Panc1 (cell line): ENCODE results near the gene GAPVD1. TPM values are rescaled to one million over a fixed set of nuclear protein-coding genes. Genes with fewer than 3 reads are reported as not detected.

ENCODE experiments used
- ATAC-seq: fragments of 200-7000 bp; cut with Tn5 transposase; 2 replicates; pipeline ENCODE4 v1.9.1; 2020; ENCODE audit warnings: mild to moderate bottlenecking, moderate library complexity
- BruUV-seq: library from RNA; stranded (reverse); fragments of 400-500 nt; replicated peaks from 2 replicates; lab custom pipeline; 2021; lab: Mats Ljungman, UMichigan
- CTCF ChIA-PET: fragments of 300-600 bp; sonication (Branson Sonifier 250); formaldehyde crosslinking; loops from one replicate; lab custom pipeline; 2022; ENCODE audit warnings: antibody characterized with exemption; lab: Charles Lee
- POLR2A ChIA-PET: fragments of 300-600 bp; sonication (Branson Sonifier 250); formaldehyde crosslinking; loops from one replicate; lab custom pipeline; 2022; ENCODE audit warnings: antibody characterized with exemption; lab: Charles Lee
- DNase-seq: peaks from one replicate; pipeline ENCODE4 v3.0.0-alpha.2; 2010; ENCODE audit warnings: low read depth, low spot score
- H3K27ac ChIP-seq: 2 replicates; pipeline ENCODE4 v1.5.1; 2011; ENCODE audit warnings: mild to moderate bottlenecking, low read length, inconsistent platforms
- H3K27me3 ChIP-seq: fragments of 200-500 bp; sonication (Bioruptor generic); 2 replicates; pipeline ENCODE4 v1.6.0; 2014; ENCODE audit warnings: low read length, inconsistent platforms; ENCODE audit not compliant: control insufficient read depth, insufficient read depth
- H3K36me3 ChIP-seq: fragments of 200-500 bp; sonication (Bioruptor generic); 2 replicates; pipeline ENCODE4 v1.5.1; 2014; ENCODE audit warnings: inconsistent platforms, mild to moderate bottlenecking, low read length, moderate library complexity; ENCODE audit not compliant: control insufficient read depth, insufficient read depth
- H3K4me1 ChIP-seq: 2 replicates; pipeline ENCODE4 v1.5.1; 2011; ENCODE audit warnings: inconsistent platforms, mild to moderate bottlenecking, low read length, moderate library complexity; ENCODE audit not compliant: control insufficient read depth, insufficient read depth
- H3K4me3 ChIP-seq, 2 experiments: 2 replicates each; pipeline ENCODE4 v1.5.1; 2011 to 2012; ENCODE audit warnings: low read depth in 2 of 2, low read length in 2 of 2, mild to moderate bottlenecking in 2 of 2, inconsistent platforms in 1 of 2, moderate library complexity in 1 of 2
- H3K9me3 ChIP-seq: fragments of 200-500 bp; sonication (Bioruptor generic); 2 replicates; pipeline ENCODE4 v1.5.1; 2014; ENCODE audit warnings: low read depth, mild to moderate bottlenecking, inconsistent platforms, low read length, moderate library complexity; ENCODE audit not compliant: control insufficient read depth, insufficient read depth
- POLR2AphosphoS5 ChIP-seq: IDR thresholded peaks from 2 replicates; pipeline ENCODE4 v1.6.1; 2012; ENCODE audit warnings: mild to moderate bottlenecking, low read depth, low read length, moderate library complexity
- SIN3A ChIP-seq: IDR thresholded peaks from 2 replicates; pipeline ENCODE4 v1.6.1; 2012; ENCODE audit warnings: low read depth, mild to moderate bottlenecking, low read length, moderate library complexity, borderline replicate concordance; ENCODE audit not compliant: insufficient read depth
- TCF7L2 ChIP-seq: IDR thresholded peaks from 2 replicates; pipeline ENCODE4 v1.6.1; 2011; ENCODE audit warnings: mild to moderate bottlenecking, low read depth, low read length, inconsistent platforms
- in situ Hi-C: cut with HindIII; loops from 2 replicates; pipeline ENCODE4 v1.10.0; 2016; ENCODE audit warnings: low sequenced_read_pairs, low pct_unique_long_range_greater_than_20kb
- intact Hi-C: fragments of 100-400 bp; cut with micrococcal nuclease; formaldehyde crosslinking; loops from one replicate; pipeline ENCODE4 v1.10.0; 2022; ENCODE audit not compliant: unreplicated experiment
- total RNA-seq: library from RNA; stranded (reverse); gene quantifications from one replicate; pipeline ENCODE4 v1.2.1, GENCODE V29; 2021; ENCODE audit not compliant: unreplicated experiment
- TF ChIP-seq, protein P1 (sequence below), 2 experiments: IDR thresholded peaks; 2 replicates each; pipeline ENCODE4 v1.6.1; 2011 to 2012; ENCODE audit warnings: low read depth in 2 of 2, control low read depth in 1 of 2, low read length in 1 of 2, mild to moderate bottlenecking in 1 of 2, moderate library complexity in 1 of 2; ENCODE audit not compliant: insufficient read depth in 1 of 2
- TF ChIP-seq, protein P2 (sequence below): fragments of 450-650 bp; IDR thresholded peaks from 2 replicates; pipeline ENCODE4 v1.5.1; 2017; ENCODE audit warnings: mild to moderate bottlenecking

Gene GAPVD1
- total RNA-seq, 1 experiment from 2014 or later = 48.6 TPM

DNA sequence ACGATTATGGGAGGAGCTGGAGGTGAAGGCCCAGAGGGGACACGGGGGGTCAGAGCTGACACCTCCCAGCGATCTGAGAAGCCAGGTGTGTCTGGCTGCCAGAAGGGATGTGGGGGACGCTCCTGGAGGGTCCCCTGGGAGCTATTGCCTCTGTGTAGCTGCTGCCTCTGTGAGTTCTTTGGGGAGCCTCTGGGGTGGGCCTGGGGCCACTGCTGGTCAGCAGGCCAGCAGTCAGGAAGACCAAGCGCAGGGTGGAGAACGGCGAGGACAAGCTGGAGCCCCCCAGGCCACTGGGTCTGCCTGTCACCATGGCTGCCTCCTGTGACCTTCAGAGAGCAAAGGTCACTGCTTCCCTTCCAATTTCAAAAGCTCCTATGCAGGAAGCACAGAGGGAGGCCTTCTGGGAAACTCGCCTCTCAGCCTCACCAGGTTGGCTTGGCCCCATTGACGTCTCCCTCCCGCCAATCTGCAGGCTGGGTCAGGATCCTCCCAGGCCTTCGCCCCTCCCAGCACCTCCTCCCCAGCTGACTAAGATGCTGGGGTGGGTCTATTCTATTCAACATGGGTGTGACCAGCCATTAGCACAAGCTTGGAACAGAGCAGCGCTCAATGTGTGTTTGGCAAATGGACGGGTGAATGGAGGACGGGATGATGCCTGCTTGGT lies 126.4 kb downstream of the GAPVD1 start:
- in situ Hi-C loops (no loop called here), intact Hi-C loops (no loop called here)
- BruUV-seq = no TSS peak
- Histone ChIP-seq H3K9me3 (no peaks in the 10 kb centered on the region), H3K36me3 (no peaks in the 10 kb centered on the region), H3K4me1 (no peaks in the 10 kb centered on the region), H3K27me3 (no peaks in the 10 kb centered on the region), H3K27ac (no peak overlapping the region), H3K4me3 (no peak overlapping the region)
- TF ChIP-seq POLR2AphosphoS5 = no peak
- TF ChIP-seq, protein P1, sequence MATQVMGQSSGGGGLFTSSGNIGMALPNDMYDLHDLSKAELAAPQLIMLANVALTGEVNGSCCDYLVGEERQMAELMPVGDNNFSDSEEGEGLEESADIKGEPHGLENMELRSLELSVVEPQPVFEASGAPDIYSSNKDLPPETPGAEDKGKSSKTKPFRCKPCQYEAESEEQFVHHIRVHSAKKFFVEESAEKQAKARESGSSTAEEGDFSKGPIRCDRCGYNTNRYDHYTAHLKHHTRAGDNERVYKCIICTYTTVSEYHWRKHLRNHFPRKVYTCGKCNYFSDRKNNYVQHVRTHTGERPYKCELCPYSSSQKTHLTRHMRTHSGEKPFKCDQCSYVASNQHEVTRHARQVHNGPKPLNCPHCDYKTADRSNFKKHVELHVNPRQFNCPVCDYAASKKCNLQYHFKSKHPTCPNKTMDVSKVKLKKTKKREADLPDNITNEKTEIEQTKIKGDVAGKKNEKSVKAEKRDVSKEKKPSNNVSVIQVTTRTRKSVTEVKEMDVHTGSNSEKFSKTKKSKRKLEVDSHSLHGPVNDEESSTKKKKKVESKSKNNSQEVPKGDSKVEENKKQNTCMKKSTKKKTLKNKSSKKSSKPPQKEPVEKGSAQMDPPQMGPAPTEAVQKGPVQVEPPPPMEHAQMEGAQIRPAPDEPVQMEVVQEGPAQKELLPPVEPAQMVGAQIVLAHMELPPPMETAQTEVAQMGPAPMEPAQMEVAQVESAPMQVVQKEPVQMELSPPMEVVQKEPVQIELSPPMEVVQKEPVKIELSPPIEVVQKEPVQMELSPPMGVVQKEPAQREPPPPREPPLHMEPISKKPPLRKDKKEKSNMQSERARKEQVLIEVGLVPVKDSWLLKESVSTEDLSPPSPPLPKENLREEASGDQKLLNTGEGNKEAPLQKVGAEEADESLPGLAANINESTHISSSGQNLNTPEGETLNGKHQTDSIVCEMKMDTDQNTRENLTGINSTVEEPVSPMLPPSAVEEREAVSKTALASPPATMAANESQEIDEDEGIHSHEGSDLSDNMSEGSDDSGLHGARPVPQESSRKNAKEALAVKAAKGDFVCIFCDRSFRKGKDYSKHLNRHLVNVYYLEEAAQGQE (IDR thresholded peaks at IDR 0.05; ENCODE audit: insufficient read depth in 1 of 2, low read depth in 2 of 2, low read length in 1 of 2) = no peak
- TF ChIP-seq, protein P2, sequence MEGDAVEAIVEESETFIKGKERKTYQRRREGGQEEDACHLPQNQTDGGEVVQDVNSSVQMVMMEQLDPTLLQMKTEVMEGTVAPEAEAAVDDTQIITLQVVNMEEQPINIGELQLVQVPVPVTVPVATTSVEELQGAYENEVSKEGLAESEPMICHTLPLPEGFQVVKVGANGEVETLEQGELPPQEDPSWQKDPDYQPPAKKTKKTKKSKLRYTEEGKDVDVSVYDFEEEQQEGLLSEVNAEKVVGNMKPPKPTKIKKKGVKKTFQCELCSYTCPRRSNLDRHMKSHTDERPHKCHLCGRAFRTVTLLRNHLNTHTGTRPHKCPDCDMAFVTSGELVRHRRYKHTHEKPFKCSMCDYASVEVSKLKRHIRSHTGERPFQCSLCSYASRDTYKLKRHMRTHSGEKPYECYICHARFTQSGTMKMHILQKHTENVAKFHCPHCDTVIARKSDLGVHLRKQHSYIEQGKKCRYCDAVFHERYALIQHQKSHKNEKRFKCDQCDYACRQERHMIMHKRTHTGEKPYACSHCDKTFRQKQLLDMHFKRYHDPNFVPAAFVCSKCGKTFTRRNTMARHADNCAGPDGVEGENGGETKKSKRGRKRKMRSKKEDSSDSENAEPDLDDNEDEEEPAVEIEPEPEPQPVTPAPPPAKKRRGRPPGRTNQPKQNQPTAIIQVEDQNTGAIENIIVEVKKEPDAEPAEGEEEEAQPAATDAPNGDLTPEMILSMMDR = no peak
- TF ChIP-seq TCF7L2 = no peak
- TF ChIP-seq SIN3A = no peak
- DNase-seq (no peak), ATAC-seq (no peak)
- POLR2A ChIA-PET = no interaction called here
- CTCF ChIA-PET = no interaction called here

DNA sequence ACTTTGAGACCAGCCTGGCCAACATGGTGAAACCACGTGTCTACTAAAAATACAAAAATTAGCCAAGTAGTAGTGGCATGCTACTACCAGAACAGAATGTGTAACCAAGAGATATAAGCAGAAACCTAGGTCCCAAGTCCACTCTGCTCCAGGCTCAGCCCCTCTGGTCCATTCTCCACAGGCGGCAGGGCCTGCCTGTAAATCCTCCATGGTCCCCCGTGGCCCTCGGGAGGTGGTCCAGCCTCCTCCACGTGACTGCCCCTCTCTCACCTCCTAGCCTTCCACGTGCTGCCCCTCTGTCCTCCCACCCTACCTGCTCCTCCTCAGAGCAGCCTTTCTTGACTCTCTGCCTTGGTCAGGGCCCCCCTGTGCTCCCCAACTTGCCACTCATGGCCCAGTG lies 127.4 kb downstream of the GAPVD1 start:
- Histone ChIP-seq H3K4me3 (no peak overlapping the region), H3K36me3 (no peaks in the 10 kb centered on the region), H3K4me1 (no peaks in the 10 kb centered on the region), H3K27me3 (no peaks in the 10 kb centered on the region), H3K9me3 (no peaks in the 10 kb centered on the region), H3K27ac (no peak overlapping the region)
- ChIA-PET CTCF (no interaction called here), POLR2A (no interaction called here)
- no TSS peak for BruUV-seq
- TF ChIP-seq SIN3A (no peak), TCF7L2 (no peak), POLR2AphosphoS5 (no peak)
- TF ChIP-seq, protein P2 = no peak
- TF ChIP-seq, protein P1 (IDR thresholded peaks at IDR 0.05; ENCODE audit: insufficient read depth in 1 of 2, low read depth in 2 of 2, low read length in 1 of 2) = no peak
- ATAC-seq (no peak), DNase-seq (no peak)
- intact Hi-C loops (no loop called here), in situ Hi-C loops (no loop called here)
